HL-60/S4 treated with phorbol 12-myristate 13-acetate at 8.2 ng/mL for 4 days and 3 days (cell line): ENCODE results near the gene HOTAIR.

Experiments
- in situ Hi-C: fragments of 300-500 bp; cut with MboI; formaldehyde crosslinking; loops from 2 replicates; pipeline ENCODE4 v1.15.0; 2022; ENCODE audit warnings: low sequenced_read_pairs

The HOTAIR gene

DNA sequence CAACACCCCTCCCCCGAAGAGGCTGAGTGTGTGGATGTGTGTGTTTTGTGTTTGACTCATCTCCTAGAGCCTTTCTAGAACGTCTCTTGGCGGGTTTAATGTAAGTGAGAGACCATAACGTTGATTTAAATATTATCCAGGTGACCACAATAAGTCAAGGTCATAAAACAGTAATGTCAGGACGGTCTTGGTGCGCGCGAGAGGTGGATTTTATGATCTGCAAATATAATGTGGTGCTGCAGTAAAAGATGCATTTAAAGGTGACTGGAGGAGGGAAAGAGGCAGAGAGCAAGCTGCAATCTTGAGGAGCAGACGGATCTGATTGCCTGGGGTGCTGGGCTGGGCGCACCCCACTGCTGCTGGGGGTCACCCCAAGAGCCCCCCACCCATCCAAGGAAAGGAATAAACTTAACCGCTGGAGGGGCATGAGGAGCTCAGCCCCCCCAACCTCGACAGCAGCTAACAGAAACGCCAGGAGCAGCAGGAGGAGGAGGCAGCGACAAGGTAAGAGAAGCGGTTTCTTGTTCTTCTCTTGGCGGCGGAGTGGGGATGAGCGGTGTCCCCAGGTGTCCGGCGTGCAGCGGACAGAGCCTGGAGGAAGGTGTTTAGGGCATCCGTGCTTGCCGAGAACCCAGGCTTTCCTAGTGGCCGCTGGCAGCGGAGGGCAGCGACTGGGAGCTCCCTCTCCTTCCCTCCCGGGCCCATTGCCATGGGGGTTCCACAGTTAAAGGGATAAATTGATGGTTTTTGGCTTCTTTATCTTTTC, 15.7 kb upstream of the HOTAIR start:
- in situ Hi-C loops = loop anchor here (10.0 to 25.0 kb wide), 2 partner anchors 224 to 372 kb away; partner anchors contain the start of gene GPR84

- in situ Hi-C loops = loop anchor here (10.0 to 25.0 kb wide), 2 partner anchors 225 to 373 kb away; partner anchors contain the start of gene GPR84
Observed at GRCh38 chr12:53989227-53990113, 14.7 kb upstream of the HOTAIR start.

- in situ Hi-C loops = loop anchor here (25.0 kb wide), 1 partner anchor 374 kb away; the partner anchor contains the start of gene GPR84
Observed at GRCh38 chr12:53988541-53989226, 13.9 kb upstream of the HOTAIR start.

DNA sequence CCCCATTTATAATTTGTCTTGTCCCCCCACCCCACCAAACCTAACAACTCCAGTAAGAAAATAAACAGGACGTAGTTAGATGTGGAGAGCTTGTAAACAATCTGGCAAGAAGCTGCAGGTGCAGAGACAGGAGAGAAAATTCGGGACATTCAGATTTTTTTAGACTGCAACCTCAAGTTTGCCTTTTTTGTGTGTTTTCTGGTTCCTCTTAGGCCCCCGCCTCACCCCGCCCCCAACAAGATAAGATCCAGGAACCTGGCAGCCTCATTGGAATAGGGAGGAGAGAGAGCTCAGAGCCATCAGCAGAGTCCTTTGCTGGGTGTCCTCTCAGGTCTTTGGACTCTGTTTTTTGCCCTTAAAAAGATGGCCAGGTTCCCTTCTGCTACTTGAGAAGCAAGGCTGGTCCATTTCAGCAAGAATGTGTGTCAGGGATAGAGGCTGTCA, 13.1 kb upstream of the HOTAIR start:
- in situ Hi-C loops = loop anchor here (25.0 kb wide), 1 partner anchor 374 kb away; the partner anchor contains the start of gene GPR84

GRCh38 chr12:53986686-53987483, 12.1 kb upstream of the HOTAIR start:
- in situ Hi-C loops = loop anchor here (25.0 kb wide), 1 partner anchor 375 kb away; the partner anchor contains the start of gene GPR84

DNA sequence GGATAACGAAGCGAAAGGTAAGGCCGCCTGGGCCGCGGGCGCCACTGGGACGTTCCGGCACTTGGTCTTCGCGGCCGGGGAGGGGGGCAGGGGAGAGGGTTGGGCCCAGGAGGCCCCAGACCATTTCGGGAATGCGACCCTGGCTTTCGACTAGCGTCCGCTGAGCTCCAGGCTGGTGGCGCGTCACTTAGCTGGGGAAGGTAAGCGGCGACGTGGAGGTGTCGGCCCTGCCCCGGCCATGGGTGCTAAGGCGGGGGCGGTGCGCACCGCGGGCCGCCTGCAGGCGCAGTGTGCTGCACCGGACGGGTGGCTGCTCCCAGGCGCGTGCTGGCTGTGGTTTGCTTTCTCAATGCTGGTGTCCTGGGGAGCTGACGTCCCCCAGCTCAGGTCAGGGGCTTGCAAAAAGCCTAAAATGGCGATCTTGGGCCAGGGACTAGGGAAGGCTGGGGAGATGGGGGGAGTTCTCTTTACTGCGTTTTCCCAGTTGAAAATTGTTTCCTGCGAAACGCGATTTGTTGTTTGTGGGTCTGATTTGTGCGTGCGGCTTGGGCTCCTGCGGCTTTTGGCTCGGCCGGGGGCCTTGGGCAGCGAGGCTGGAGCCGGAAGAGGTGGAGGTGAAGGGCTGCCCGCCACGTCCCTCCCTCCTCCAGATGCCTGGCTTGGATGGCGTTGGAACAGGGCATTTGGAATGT, 11.4 kb upstream of the HOTAIR start:
- in situ Hi-C loops = loop anchor here (25.0 kb wide), 1 partner anchor 376 kb away; the partner anchor contains the start of gene GPR84

DNA sequence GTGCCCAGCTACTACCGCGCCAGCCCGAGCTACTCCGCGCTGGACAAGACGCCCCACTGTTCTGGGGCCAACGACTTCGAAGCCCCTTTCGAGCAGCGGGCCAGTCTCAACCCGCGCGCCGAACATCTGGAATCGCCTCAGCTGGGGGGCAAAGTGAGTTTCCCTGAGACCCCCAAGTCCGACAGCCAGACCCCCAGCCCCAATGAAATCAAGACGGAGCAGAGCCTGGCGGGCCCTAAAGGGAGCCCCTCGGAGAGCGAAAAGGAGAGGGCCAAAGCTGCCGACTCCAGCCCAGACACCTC, 10.9 kb upstream of the HOTAIR start:
- in situ Hi-C loops = loop anchor here (25.0 kb wide), 1 partner anchor 377 kb away; the partner anchor contains the start of gene GPR84

- in situ Hi-C loops = loop anchor here (25.0 kb wide), 1 partner anchor 377 kb away; the partner anchor contains the start of gene GPR84
Observed at GRCh38 chr12:53984901-53985691, 10.3 kb upstream of the HOTAIR start, which contains the start of gene HOXC10. Gene HOXC10, plus strand, starts transcription at chr12:53985146. Its CDS starts 114 bp downstream, at chr12:53985260.

DNA sequence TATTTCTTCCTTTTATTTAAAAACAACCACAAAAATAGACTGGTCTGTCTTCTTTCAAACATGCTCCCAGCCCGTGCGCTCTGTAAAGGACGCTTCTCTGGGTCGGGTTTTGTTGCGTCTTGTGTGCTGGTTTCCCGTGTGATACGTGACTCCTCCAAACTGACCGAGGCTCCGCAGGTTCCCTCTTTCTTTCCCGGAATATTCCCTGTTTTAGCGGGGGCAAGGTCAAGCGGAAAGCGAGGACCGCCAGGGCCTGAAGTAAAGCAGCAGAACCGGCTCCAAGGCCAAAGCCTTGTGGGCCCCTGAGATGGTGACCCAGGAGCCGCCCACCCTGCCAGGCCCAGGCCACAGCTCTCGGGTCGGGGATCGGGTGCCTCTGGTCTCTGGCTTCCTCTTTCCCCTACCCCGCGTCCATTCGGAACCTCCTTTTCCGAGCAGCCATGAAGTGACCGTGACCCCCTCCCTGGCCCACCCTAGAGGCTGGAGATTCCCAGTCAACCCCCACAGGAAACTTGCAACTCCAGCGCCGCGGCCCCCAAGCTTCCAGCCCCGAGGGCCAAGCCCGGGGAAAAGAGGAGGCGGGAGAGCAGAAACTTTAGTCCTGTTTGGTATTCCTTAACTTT, 9.3 kb upstream of the HOTAIR start:
- in situ Hi-C loops = loop anchor here (25.0 kb wide), 1 partner anchor 378 kb away; the partner anchor contains the start of gene GPR84

- in situ Hi-C loops = loop anchor here (25.0 kb wide), 1 partner anchor 379 kb away; the partner anchor contains the start of gene GPR84
Observed at GRCh38 chr12:53983568-53983949, 8.8 kb upstream of the HOTAIR start.

DNA sequence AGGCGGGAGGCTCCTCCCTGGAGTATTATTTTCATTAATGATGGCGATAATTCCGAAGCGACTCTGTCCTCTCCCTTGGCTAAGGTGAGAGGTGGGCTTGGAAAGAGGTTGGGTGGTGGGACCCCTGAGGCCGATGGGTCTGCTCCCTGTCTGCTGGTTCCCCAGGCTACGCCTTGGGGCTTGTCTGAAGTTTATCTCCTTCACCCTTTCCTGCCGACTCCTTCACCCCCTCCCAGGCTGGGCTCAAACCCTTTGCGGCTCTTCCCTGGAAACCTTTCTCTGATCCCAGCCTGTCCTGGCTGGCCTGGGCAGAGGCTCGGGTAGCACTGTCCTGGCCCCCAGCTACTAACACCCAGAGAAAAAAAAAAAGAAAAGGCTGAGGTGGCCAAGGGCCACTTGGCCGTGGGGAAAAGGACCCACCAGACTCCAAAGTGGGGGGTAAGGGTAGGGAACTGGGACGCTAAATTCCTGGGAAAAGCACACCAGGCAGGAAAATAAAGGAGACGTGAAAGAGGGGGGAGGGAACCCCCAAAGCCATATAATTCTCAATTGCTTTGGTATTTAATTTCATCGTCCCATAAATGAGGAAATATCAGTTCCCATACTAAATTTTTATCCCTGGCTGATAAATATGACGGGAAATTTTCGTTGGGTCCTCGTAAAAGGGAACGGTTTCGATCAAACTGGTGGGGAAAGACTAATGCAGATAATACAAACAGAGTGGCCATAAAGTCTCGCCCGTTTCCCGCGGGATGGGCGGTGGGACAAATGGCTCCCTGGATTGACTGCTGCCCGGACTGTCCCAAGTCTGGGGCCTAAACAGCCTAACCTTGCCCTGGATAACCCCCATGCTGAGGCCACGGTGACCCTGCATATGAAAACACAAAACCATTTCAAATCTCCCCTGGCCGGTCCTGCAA, 8.2 kb upstream of the HOTAIR start:
- in situ Hi-C loops = loop anchor here (25.0 kb wide), 1 partner anchor 379 kb away; the partner anchor contains the start of gene GPR84

DNA sequence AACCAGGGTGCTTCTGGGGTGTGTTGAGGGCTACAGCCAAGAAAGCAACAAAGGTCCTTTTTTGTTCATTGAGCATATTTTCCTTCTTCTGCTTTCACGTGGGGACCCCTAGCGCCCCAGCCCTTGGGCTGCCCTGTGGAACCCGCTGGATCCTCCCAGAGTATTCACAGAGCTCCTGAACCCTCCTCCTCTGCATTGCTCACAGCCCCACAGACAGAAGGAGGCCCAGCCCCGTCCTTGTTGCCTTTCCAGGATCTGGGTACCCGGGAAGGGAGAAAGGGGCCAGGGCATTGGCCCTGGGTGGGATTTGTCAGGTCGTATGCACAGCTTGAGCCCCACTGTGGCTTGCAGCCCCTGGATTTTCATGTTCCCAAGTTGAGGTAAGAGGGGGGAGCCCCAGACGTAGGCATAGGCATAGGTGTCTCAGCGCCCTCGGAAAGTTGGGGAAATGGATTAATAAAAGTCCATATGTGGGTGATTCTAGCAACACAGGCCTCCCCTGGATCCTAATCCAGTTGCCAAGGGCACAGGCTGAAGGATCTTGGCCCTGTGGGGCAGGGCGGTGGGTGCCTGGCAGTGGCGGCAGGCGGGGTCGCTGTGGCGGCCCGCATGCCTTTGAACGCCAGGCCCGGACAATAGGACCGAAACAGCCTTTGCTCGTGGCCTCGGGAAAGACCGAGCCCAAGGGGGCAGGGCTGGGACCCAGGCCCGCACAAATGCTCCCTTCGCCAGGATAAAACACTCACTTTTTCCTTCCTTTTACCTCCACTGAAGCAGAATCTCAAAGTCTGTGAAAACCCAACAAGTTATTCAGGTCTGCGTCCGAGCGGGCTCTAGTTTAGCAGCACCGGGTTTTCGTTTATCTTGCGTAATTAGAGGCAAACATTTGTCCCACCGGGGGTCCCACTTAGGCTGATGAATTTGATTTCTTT, 7.1 kb upstream of the HOTAIR start:
- in situ Hi-C loops = loop anchor here (25.0 kb wide), 1 partner anchor 380 kb away; the partner anchor contains the start of gene GPR84

GRCh38 chr12:53980802-53981496, 6.2 kb upstream of the HOTAIR start:
- in situ Hi-C loops = loop anchor here (25.0 kb wide), 1 partner anchor 381 kb away; the partner anchor contains the start of gene GPR84

DNA sequence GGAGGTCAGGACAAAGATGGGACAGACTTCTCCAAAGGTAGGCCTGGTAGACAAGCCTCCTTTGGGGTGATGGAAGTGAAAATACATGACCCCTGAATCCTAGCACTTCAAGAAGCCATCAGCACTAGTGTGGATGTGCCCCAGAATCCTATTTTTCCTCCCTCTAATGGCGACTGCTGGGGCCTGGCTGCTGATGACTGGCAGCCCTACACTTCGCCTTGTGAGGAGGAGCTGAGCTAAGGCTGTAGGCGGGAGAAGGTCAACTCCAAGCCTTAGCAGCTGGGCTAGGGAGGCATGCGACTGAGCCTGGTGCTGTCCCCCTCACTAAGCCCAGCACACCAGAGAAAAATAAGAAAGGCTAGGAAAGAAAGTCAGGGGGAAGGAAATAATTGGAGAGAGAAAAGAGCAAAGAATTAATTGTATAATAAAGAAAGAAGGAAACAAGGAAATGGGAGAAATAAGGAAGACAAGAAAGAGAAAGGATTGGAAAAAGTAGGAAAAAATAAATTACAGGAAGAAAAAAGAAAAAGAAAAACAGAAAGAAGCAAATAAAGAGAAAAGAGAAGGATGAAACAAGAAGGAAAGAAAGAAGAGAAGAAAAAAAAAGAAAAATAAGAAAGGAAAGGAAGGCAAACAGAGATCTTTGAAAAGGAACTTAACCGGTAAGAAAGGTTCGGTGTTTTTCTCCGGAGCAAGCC, 5.5 kb upstream of the HOTAIR start:
- in situ Hi-C loops = loop anchor here (25.0 kb wide), 1 partner anchor 382 kb away; the partner anchor contains the start of gene GPR84
